HEK293T (cell line): ENCODE results near the gene EPGN.

ENCODE experiments used
- CTCF ChIA-PET: fragments of 350-600 bp; formaldehyde crosslinking; extraction: SDS; loops from one replicate; lab custom pipeline; 2021; ENCODE audit warnings: antibody characterized with exemption, inconsistent platforms; lab: Yijun Ruan, JAX
- POLR2A ChIA-PET: fragments of 350-600 bp; formaldehyde crosslinking; extraction: SDS; loops from one replicate; lab custom pipeline; 2020; ENCODE audit warnings: antibody characterized with exemption, inconsistent platforms; lab: Yijun Ruan, JAX
- DNase-seq: peaks from one replicate; pipeline ENCODE4 v3.0.0; 2012; ENCODE audit warnings: mixed read lengths; ENCODE audit errors: extremely low spot score
- ARNT ChIP-seq: fragments of 450-650 bp; IDR thresholded peaks from 2 replicates; pipeline ENCODE4 v1.6.1; 2017; ENCODE audit warnings: mild to moderate bottlenecking
- BHLHE40 ChIP-seq: fragments of 450-650 bp; IDR thresholded peaks from 2 replicates; pipeline ENCODE4 v1.6.1; 2016; ENCODE audit warnings: mild to moderate bottlenecking, moderate library complexity, borderline replicate concordance
- CTBP1 ChIP-seq: fragments of 450-650 bp; IDR thresholded peaks from 2 replicates; pipeline ENCODE4 v1.6.1; 2016; ENCODE audit warnings: borderline replicate concordance
- ELF4 ChIP-seq: fragments of 450-650 bp; IDR thresholded peaks from 2 replicates; pipeline ENCODE4 v1.6.1; 2017; ENCODE audit warnings: antibody characterized with exemption
- FOXA1 ChIP-seq: fragments of 450-650 bp; IDR thresholded peaks from 2 replicates; pipeline ENCODE4 v1.6.1; 2016; ENCODE audit warnings: mild to moderate bottlenecking
- FOXK2 ChIP-seq: fragments of 450-650 bp; IDR thresholded peaks from 2 replicates; pipeline ENCODE4 v1.6.1; 2016; ENCODE audit warnings: mild to moderate bottlenecking
- FOXM1 ChIP-seq: fragments of 450-650 bp; IDR thresholded peaks from 2 replicates; pipeline ENCODE4 v1.6.1; 2017; ENCODE audit warnings: mild to moderate bottlenecking, borderline replicate concordance
- HDGF ChIP-seq: fragments of 450-650 bp; IDR thresholded peaks from 2 replicates; pipeline ENCODE4 v1.6.1; 2017; ENCODE audit warnings: antibody characterized with exemption, borderline replicate concordance
- L3MBTL2 ChIP-seq: fragments of 450-650 bp; conservative IDR thresholded peaks from 2 replicates; pipeline ENCODE4 v1.6.1; 2016; ENCODE audit warnings: mild to moderate bottlenecking
- LEF1 ChIP-seq: fragments of 450-650 bp; IDR thresholded peaks from 2 replicates; pipeline ENCODE4 v1.6.1; 2017; ENCODE audit warnings: mild to moderate bottlenecking, borderline replicate concordance
- NFRKB ChIP-seq: fragments of 450-650 bp; IDR thresholded peaks from 2 replicates; pipeline ENCODE4 v1.6.1; 2016; ENCODE audit warnings: mild to moderate bottlenecking, moderate library complexity
- SP1 ChIP-seq: fragments of 450-650 bp; IDR thresholded peaks from 2 replicates; pipeline ENCODE4 v1.6.1; 2017
- SUZ12 ChIP-seq: fragments of 450-650 bp; IDR thresholded peaks from 2 replicates; pipeline ENCODE4 v1.6.1; 2016; ENCODE audit warnings: mild to moderate bottlenecking
- TARDBP ChIP-seq: fragments of 450-650 bp; IDR thresholded peaks from 2 replicates; pipeline ENCODE4 v1.6.1; 2016
- ZNF384 ChIP-seq: fragments of 450-650 bp; IDR thresholded peaks from 2 replicates; pipeline ENCODE4 v1.6.1; 2016
- TF ChIP-seq, protein P1 (sequence below): fragments of 450-650 bp; IDR thresholded peaks from 2 replicates; pipeline ENCODE4 v1.6.1; 2016

Gene EPGN

DNA sequence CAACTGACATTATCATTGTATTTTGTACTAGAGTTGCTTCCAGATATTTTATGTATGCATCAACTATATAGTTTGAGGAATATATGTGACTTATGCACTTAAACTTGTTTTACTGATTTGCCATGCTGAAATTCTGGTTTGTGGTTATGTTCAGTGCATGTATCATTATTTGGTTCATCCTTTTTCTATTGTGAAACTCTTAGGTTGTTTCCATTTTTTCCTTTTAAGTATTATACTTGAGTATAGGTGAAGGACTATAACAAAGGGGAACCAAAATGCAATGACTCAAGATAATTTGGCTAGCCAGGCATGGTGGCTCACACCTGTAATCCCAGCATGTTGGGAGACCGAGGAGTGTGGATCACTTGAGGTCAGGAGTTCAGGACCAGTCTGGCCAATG lies 21.1 kb upstream of the EPGN start:
- ChIA-PET CTCF (no interaction called here), POLR2A (no interaction called here)
- no peak for DNase-seq
- no peak for TF ChIP-seq FOXM1
- no peak for TF ChIP-seq ARNT
- TF ChIP-seq SUZ12 = no peak
- no peak for TF ChIP-seq L3MBTL2
- TF ChIP-seq NFRKB = no peak

DNA sequence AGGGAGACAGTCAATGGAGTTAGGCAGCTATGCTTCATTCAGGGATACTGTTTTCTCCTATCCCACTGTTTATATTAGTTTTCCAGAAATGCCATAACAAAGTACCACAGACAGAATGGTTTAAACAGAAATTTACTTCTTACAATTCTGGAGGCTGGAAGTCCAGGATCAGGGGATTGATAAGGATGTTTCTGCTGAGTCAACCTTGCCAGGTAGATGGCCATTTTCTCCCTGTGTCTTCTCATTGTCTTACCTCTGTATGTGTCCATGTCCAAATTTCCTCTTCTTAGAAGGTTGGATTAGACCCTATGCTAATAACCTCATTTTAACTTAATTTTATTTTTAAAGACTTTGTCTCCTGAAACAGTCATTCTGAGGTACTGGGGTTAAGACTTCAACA lies 20.5 kb upstream of the EPGN start:
- TF ChIP-seq CTBP1 = no peak
- no peak for TF ChIP-seq FOXA1
- no peak for TF ChIP-seq L3MBTL2
- no peak for TF ChIP-seq BHLHE40
- no peak for TF ChIP-seq LEF1
- TF ChIP-seq NFRKB = no peak
- TF ChIP-seq, protein P1, sequence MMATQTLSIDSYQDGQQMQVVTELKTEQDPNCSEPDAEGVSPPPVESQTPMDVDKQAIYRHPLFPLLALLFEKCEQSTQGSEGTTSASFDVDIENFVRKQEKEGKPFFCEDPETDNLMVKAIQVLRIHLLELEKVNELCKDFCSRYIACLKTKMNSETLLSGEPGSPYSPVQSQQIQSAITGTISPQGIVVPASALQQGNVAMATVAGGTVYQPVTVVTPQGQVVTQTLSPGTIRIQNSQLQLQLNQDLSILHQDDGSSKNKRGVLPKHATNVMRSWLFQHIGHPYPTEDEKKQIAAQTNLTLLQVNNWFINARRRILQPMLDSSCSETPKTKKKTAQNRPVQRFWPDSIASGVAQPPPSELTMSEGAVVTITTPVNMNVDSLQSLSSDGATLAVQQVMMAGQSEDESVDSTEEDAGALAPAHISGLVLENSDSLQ = no peak
- TF ChIP-seq ELF4 = no peak
- no peak for TF ChIP-seq TARDBP
- no peak for TF ChIP-seq SP1
- no peak for TF ChIP-seq ZNF384
- no peak for TF ChIP-seq FOXK2
- TF ChIP-seq FOXM1 = no peak
- no peak for TF ChIP-seq SUZ12
- TF ChIP-seq HDGF = no peak
- no peak for DNase-seq
- CTCF ChIA-PET = no interaction called here
- POLR2A ChIA-PET = no interaction called here

DNA sequence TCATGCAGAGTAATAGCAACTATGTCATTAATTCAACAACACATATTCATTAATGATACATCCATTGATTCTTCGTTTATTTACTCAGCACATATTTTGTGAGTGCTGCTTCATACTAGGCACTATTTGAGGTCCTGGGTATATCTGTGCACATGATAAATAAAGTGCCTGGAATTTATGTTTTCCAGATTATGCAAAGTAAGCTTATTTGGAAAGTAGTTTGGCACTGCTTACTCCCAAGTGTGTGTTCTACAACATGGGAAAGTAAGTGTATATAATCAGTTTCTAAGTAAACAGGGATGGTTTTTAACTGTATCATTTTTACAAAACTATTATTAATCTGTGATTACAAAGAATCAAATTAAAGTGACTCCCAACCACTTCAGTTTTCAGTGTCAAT lies 16.8 kb upstream of the EPGN start:
- TF ChIP-seq SP1 (no peak), FOXA1 (no peak), ELF4 (no peak), CTBP1 (no peak), ZNF384 (no peak), ARNT (no peak), TARDBP (no peak), SUZ12 (no peak), L3MBTL2 (no peak), NFRKB (no peak), LEF1 (no peak)
- TF ChIP-seq, protein P1 = no peak
- CTCF ChIA-PET = no interaction called here
- POLR2A ChIA-PET = no interaction called here
- no peak for DNase-seq

DNA sequence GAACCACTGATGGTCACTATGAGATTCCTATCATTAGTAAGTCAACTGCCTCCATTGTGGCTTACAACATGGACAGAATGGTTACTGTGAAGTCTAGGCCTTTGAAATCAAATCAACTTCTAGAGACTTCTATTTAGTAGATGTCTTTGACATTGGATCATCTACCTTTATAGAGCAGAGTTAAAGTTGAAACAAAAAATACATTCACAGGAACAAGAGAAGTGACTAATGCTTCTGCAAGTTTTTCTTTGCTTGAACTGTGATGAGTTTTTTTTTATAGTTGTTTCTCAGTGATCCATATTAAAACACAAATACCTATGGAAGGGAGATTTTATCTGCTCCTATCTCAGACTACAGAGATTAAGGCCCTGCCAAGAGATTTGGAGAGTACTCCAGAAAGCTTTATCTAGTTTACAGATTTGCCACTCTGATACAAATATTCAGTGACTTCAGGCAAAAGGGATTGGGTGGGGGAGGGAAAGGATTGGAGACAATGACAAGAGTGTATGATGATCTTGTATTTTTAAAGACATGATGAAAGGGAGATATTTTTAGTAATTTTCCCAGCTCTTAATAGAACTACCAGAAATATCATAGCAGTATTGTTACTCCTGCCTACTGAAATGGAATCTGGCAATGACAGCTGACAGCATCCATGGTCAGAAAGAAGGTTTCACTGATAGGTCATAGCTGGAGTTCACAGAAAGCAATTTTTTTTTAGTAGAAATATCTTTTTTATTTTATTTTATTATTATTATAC lies 16.0 kb upstream of the EPGN start:
- TF ChIP-seq, protein P1 = no peak
- no peak for TF ChIP-seq FOXA1
- no peak for TF ChIP-seq CTBP1
- no peak for TF ChIP-seq ARNT
- no peak for TF ChIP-seq SUZ12
- no peak for TF ChIP-seq L3MBTL2
- TF ChIP-seq FOXM1 = no peak
- TF ChIP-seq HDGF = no peak
- TF ChIP-seq SP1 = no peak
- no peak for TF ChIP-seq TARDBP
- TF ChIP-seq FOXK2 = no peak
- TF ChIP-seq LEF1 = no peak
- TF ChIP-seq ZNF384 = no peak
- no peak for TF ChIP-seq ELF4
- no peak for TF ChIP-seq BHLHE40
- no peak for TF ChIP-seq NFRKB
- CTCF ChIA-PET = no interaction called here
- DNase-seq = no peak
- POLR2A ChIA-PET = no interaction called here

DNA sequence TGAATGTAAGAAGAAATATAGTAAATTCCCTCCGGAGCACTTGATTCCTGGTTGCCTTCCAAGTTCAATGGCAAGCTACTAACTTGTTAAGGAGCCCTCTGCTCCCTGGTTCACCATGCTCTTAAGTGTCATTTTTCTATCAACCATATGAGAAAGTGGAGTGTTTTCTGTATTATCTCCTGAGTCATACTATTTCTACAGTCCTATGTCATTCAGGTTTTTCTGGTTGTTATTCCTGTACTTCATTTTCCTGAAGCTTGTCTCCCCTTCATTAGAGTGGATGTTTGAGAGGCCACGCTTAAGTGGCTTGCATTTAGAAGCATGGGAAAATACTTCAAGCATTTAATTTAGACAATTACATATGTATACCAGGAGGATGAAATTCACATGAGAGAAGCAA lies 14.7 kb upstream of the EPGN start:
- CTCF ChIA-PET = no interaction called here
- no peak for DNase-seq
- TF ChIP-seq ELF4 (no peak), SUZ12 (no peak), TARDBP (no peak), LEF1 (no peak)
- TF ChIP-seq, protein P1 = no peak
- POLR2A ChIA-PET = no interaction called here

DNA sequence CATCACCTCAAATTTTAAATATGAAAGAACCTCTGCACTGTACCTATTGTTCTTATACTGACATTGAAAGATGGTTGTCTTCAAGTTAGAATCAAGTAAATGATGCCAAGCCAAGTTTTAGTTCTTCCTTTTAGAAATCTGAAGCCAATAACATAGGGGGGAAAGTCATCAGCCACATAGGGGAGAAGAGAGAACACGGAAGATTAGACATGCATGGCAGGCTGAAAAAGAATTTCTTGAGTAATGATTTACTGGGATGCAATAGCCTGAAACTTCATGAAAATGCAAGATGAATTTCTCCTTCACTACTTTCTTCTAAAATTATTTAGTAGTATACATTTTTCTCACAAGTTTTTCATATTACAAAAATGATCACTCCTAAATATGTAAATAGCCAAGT lies 13.6 kb upstream of the EPGN start:
- DNase-seq = no peak
- POLR2A ChIA-PET = no interaction called here
- CTCF ChIA-PET = no interaction called here
- TF ChIP-seq HDGF = no peak
- no peak for TF ChIP-seq NFRKB
- TF ChIP-seq ARNT = no peak
